Retinal pigment epithelial cell (primary cell): ENCODE data around the gene JCAD.
"Not testable (repeated sequence)": the region's sequence is repeated elsewhere in the genome, so short reads cannot be mapped to it uniquely, and the experiment has no call there.

Source experiments
- DNase-seq: peaks from one replicate; pipeline ENCODE4 v3.0.0-alpha.2; 2010; ENCODE audit warnings: low read depth
- H3K4me3 ChIP-seq: 2 replicates; pipeline ENCODE4 v1.5.1; 2011; ENCODE audit warnings: mild to moderate bottlenecking, low read length, control low read depth, moderate library complexity
- CTCF ChIP-seq: conservative IDR thresholded peaks from 2 replicates; pipeline ENCODE4 v1.5.1; 2011; ENCODE audit warnings: low read depth, low read length, control low read depth, inconsistent platforms

Gene JCAD

GRCh38 chr10:30027057-30028005, 32.1 kb downstream of the JCAD start:
- no peak for TF ChIP-seq CTCF
- H3K4me3 ChIP-seq: no peak overlapping the region
- DNase-seq: no peak

GRCh38 chr10:30026578-30026977, 32.8 kb downstream of the JCAD start:
- no peak for TF ChIP-seq CTCF
- no peak for DNase-seq
- no peak overlapping the region for H3K4me3 ChIP-seq

GRCh38 chr10:30026080-30026479, 33.3 kb downstream of the JCAD start:
- no peak overlapping the region for H3K4me3 ChIP-seq
- TF ChIP-seq CTCF: no peak
- no peak for DNase-seq

- H3K4me3 ChIP-seq, DNase-seq: not testable (repeated sequence)
Measured at GRCh38 chr10:30025428-30025827, 34.0 kb downstream of the JCAD start.

- no peak for TF ChIP-seq CTCF
- H3K4me3 ChIP-seq: no peak overlapping the region
- DNase-seq: no peak
Measured at GRCh38 chr10:30022590-30022989, 36.8 kb downstream of the JCAD start.

- no peak overlapping the region for H3K4me3 ChIP-seq
- no peak for DNase-seq
- no peak for TF ChIP-seq CTCF
Measured at GRCh38 chr10:30019468-30019867, 39.9 kb downstream of the JCAD start.

- no peak for TF ChIP-seq CTCF
- no peak overlapping the region for H3K4me3 ChIP-seq
- DNase-seq: no peak
Measured at GRCh38 chr10:30018496-30018895, 40.9 kb downstream of the JCAD start.
